HG02588 (cell line): ENCODE data around the gene HLTF.

Experiments used
- ATAC-seq: cut with Tn5 transposase; IDR thresholded peaks from one replicate; pipeline ENCODE4 v1.9.1; 2021; ENCODE audit warnings: mild to moderate bottlenecking, moderate library complexity; ENCODE audit not compliant: unreplicated experiment

The HLTF gene

DNA sequence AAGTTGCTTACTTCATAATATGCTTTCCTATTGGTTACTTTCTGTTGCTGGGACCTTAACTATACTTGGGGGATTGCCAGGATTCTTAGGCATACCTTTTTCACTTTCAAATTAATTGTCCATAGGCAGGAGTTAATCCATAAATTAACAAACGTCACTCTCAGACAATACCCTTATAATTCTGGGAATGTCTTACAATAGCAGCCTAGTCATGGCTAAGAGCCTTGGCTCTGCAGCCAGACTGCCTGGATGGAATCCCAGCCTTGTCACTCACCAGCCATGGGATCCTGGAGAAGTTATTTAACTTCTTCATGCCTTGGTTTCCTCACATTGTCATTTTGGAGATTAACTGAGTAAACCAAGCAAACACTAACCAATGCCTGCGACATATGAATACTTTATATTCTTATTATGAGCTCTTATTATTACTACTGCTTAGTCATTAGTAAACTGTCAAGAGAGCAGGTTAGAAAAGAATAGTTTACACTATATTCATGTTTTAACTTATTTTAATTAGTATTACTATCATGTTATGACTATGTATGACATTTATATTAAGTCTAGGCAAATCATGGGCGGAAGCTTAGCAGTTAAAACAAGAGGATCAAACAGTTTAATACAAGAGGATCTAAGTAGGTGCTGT lies 66.0 kb downstream of the HLTF start:
- ATAC-seq = no peak

DNA sequence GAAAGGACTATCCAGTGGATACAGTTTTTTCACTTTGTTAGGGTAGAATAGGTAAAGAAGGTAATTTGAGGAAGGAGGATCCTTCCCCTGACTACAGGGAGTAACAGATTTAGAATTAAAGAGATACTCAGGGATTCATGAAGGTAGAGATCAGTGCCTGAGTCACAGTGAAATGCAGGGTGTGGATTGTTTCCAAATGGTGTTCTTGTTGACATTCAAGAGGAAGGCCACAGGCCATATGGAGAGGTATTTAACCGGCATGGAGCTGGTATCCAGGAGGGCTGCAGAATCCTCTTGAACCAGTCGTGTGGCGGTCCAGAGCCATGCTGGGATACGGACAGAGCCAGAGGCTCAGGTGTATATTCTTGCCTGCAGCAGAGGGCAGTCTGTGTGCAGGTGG lies 66.8 kb downstream of the HLTF start:
- no peak for ATAC-seq

DNA sequence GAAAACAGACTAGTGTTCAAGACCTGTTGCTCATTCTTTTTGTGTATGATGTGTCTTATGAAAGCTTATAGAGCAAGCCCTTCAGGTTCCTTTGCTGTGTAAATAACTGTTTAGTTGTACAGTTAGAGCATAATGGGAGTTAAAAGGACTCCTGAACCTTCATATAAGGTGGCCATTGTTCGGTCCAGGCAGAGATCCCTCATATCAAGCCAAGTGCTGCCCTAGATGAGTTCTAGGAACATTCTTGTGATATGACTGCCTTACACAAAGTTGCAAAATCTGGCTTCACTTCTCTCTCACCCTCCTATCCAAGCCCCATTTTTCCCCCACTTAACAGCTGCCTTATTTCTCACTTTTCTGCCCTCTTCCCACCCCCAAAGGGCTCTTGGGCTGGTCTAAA lies 68.1 kb downstream of the HLTF start:
- ATAC-seq = no peak

DNA sequence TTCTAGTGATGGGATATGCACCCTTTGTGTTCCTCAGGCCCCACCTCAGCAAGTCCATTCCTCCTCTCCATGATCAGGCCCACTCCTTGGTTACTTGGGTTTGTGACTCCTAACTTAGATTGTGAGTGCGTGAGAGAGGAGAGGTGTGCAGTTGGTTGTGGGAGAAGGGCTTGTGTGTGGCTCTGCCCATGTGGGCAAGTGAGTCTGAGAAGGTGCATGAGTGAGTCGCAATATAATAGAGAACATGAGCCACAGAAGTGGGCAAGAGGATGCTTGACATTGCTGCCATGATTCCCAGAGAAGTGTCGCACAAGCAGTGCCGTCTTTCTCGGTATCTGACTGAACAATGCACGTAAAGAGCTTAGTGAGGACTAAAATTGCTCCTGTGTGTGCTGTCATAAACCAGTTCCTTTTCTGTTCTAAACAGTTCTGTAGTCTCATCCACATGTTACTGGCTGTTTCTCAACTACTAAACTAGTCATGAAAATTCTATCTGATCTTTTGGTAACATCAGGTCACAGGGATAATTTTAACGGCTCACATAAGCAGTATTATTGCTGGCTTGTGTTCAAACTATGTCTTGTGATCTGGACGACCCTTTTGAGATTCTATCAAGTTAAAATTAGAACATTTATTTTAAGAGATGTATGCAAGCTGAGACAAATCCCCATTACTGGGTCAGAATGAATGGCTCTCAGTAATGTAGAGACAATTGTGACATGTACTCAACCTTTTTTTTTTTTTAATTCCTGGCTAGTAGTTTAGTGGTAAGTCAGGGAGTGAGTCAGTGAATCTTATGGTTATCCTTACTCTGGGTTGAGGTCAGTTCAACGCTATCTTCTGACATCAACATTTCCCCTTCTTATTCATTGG lies 69.4 kb downstream of the HLTF start:
- ATAC-seq = no peak

DNA sequence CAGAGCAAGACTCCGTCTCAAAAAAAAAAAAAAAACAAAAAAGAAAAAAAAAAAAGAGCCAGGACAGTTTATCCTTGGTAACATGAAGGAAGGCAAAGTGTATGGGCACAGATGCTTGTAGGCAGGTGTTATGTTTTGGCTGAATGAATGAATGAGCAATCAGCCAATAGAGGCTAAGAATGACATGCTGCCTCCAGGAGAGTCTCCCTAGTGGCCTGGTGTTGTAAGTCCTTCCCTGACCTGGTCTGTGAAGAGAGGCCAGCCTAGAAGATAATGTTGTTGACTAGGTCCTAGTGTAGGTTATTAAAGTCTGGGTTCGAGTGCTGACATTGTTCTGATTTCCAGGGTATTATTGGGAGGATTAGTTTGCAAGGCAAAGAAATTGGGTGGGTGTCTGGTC lies 70.1 kb downstream of the HLTF start:
- ATAC-seq = no peak

DNA sequence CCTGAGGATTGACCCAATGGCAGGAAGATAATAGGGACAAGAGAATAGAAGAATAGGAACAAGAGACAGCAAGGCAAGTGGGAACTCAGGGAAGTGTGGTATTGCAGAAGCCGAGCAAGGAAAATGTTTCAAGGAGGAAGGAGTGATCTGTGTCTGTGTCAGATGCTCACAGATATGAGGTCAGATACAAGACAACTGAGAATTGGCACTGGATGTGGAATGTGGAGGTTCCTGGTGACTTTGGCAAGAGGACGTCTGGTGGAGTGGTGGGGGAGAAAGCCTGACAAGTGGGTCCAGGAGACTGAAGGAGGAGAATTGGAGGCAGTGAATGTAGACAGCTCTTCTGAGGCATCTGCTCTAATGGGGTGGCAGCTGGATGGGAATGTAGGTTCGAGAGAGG lies 70.9 kb downstream of the HLTF start:
- no peak for ATAC-seq

DNA sequence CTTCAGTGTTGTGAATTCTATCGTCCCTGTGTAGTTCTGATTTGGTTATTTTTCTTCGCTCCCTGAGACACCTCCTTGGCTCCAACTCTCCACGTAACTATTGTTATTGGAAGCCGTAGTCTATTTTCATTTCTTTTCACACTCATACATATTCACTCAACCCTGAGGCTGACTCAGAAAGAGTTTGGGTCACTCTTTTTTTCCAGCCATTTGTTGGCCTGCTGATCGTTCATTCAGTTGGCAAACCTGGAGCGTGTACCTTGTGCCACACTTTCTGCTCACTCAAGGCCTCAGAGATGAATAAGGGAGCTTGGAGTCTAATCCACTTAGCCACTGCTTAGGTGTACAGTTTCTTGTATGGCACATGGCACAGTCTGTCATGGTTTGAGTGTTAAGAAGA lies 72.6 kb downstream of the HLTF start:
- ATAC-seq = no peak

DNA sequence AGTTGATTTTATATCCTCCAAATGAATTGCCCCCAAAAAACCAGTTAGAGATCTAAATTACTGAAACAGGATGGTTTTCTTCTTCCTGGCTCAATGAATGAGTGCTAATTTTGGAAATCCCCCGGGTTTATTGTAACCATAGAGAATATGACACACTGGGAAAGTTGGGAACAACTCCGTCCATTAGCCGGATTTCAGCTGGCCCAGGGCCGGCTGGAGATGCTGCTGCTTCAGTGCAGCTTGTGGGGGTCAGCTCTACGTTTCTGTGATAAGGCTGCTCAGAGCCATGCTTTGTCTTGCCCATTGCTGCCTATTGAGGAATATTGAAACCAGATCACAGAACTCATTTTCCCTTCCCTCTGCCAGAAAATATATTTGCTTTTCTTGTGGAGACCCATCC lies 74.7 kb downstream of the HLTF start:
- no peak for ATAC-seq

DNA sequence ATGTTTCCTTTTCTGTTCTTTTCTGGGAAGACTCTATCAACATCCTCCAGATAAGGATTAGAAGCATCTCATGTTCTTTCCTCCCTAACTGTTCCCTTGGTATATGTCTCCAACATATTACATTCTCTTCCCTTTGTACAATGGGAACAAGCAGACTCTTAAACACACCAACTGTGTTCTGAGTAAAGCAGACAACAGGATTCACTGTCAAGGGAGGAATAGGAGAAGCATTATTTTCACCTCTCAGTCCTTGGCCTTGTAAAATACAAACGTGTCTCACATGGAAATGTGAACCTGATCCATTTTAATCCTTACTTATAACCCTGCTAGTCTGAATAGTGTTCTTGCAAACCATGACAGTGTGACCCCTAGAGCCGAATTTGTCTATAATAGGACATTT lies 75.4 kb downstream of the HLTF start:
- no peak for ATAC-seq

DNA sequence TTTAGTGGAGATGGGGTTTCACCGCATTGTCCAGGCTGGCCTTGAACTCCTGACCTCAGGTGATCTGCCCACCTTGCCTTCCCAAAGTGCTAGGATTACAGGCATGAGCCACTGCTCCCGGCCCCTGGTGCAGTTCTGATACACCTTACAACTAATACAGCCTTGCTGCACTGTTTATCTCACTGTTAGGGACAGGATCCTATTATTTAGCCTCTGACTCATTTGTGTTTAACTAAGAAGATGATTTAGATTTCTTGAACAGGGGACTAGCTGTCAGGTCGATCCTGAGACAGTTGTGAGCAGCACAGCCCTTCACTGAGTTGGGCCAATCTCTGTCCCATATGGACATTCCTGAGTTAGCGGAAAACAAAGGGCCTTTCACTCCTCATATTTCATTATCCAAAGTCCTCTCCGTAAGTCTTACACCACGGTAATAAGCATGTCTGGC lies 75.8 kb downstream of the HLTF start:
- no peak for ATAC-seq

DNA sequence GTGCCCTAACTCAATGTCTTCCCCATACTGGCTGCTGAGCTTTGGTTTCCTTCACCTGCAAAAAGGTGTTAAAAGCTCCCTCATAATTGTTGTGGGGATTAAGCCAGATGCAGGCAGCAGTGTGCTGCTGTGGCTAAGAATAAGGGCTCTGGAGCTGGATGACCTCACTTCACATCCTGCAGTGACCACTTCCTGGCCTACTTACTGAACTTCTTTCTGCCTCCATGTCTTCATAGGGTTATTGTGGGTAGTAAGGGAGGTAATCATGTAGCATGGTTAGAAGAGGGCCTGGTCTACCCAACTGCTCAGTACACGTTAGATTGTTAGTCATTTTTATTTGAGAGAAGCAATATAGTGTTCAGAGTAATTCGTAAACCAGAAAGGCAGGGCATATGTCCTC lies 76.6 kb downstream of the HLTF start:
- ATAC-seq = no peak

DNA sequence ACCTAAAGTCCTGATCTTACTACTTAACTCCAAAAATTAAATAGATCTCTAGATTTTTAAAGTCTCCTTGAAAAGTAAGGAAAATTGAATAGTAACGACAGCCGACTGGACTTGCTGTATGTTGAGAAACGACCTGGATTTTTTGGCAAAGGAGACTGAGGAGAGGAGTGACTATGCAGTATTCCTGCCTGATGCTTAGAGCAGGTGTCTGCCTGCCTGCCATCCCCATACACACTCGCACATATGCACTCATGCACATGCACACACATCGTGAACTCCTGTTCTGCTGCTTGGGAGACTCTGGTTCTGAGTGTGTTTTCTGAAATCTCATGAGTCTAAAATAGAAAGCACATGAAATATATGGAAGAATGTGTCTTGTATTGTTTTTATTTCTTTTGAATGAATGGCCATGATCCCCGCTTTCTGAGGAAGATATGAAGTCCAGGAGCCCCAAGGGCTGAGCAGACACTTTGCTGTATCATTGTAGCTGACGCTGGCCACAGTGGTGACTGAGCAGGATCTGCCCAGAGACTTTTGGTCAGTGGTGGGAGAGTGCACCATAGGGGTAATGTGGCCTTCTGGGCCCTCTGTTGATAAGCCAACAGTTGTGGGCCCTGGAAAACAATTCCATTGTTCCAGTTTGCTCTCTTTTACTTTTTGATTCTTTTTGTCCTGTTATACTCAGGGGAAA lies 78.6 kb downstream of the HLTF start:
- ATAC-seq = no peak

DNA sequence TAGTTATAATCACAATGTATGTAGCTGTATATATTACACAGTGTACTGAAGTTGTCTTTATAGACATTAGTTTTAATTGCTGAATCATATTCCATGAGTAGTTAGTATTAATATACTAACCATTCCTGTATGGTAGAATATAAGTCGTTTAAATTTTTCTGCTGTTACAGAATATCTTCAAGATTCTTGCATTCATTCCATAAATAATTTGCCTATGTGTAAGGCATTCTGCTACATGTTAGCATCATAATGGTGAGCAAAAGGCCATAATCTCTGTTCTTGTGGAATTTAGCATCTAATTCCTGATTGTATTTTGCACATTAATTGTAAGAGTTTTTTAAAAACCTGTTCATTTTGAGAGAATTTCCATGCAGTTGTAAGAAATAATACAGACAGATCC lies 80.9 kb downstream of the HLTF start:
- no peak for ATAC-seq

DNA sequence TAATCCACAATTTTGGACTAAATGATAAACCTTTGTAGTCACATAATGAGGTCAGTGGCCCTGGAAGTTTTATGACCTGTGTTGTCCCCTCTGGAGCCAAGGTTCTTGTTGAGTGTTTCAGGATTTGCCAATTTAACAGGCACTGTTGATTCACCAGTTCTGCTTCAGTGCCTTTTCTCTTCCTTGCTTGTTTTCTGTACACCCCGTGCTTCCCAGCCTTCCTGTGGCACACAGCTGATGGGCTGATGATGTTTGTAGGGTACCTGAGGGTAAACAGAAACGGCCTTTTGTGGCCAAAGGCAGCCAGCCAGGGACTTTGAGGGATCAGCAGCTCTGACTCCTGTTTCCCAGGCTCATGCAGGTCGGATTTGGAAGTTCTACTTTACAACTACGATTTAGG lies 81.7 kb downstream of the HLTF start:
- no peak for ATAC-seq

DNA sequence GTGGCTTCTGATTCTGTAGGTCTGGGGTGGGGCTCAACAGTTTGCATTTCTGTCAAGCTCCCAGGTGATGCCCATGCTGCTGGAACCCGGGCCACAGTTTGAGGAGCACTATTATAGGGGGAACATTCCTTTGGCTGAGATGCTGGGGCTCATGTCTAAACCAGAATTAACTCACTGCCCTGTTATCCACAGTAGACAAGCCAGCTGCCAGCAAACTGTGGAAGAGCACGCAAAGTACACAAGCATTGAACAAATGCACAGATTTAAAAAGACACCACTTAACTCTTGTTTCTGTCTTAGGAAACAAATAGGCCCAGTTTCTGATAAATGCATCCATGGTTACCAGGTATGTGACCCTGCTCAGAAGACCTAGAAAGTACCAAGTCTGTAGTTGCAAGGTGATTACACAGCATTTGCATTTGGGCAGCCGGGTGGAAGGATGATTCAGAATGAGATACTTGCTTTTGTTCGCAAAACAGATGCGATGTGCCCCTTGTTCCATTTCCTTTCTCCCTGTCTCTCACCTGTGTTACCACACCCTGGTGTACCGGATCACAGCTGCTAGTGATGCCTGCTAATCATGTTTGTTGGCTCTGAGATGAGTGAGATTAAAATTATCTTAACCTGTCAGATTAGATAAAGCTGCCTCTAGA lies 82.6 kb downstream of the HLTF start:
- peak; percentile 79 for ATAC-seq

DNA sequence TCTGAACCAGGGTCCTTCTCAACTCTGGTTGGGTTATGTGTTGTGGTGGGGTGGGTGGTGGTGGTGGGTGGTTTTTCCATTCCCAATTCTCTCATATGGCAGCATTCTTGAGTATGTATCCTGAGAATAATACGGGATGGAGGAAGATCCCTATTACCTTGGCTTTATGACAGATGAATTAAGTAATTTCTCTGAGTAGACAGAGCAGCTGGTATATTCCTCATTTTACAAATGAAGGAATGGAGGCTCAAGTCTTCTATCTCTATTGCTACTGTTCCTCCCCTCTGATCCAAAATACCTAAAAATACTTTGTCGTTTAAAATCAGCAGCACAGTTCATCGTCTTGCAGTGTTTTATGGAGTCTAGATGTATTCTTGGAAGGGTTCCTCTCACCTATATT lies 84.6 kb downstream of the HLTF start:
- no peak for ATAC-seq

DNA sequence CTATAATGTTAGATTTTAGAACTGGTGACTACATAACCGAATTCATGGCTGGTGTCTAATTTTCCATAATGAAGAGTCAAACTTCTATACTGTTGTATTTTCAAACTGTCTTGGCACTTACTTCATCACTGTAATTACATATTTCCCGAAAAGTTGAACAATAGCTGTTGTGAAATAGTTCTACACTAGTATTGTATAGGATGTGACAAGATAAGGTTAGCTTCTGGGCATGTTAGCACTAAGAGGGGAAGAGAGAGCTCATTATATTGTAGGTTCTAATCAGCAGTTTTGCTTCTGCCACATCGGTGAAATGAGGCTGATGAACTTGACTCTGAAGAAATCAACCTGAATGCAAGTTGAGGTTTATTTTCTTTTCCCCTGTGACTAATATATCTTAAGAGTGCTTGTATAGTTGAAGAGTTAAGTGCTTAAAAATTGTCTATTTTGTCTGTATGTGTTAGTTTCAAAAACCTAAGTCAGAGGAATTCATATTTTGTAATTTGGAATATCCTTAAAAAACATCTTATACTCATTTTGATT lies 86.1 kb downstream of the HLTF start:
- no peak for ATAC-seq

DNA sequence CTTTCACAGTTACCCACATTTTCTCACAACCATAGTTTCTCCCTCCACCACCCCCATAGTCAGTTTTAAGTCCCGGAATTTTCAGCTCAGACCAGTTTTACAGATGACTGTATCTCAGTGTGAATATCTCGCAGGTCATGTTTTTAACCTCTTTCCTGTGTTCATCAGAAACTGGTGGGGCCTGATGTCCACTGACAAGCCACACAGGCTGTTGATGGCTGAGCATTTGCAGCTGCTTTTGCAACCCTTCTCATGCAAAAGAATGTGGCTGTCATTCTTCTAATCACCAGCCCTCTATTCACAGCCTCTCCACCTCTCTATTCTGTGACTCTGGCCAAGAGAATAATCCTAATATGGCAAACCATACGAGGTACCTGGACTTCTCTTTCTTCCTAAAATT lies 86.5 kb downstream of the HLTF start:
- ATAC-seq = no peak

DNA sequence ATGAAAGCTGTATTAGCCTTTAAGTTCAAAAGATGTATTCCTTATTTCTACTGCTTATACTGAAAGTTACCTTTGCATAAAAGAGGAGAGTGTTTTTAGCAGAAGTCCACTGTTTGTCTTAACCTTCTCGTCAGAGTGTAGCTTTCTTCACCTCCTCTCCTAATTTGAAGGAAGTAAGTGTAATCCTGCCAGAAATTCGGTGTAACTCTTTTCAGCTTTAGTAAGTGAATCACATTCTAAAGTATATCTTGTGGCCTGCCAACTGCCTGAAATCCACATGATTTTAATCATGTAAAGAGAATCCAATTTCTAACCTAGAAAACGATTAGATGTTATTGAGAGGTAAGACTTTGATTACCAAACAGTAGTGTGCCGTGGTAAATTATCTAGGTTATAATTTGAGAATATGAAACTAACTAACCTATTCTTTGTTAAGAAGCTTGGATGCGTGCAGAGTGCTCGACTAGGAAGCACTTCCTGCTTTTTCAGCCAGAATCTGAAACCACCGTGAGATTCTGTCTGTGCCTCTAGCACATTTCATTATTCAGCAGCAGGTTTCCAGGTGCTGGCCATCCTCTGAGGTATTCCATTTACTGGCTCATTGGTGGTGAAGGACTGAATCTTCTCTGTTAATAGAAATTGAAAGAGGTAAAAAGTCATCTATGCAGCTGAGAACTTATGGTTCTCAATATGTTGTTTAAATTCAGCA lies 87.5 kb downstream of the HLTF start:
- ATAC-seq = no peak

DNA sequence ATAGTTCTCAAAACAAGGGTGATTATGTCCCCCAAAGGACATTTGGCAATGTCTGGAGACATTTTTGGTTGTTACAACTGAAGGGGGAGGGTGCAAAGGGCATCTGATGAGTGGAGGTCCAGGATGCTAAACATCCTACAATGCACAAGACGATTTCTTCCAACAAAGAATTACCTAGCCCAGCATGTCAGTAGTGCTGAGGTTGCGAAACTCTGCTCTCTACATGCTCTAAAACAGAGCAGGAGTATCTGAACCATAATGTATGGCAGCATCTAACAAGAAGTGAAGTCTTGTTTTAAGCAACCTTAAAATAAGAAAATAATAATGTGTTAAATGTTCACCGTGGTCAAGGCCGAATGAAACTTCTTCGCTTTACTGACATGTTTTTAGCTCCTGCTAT lies 88.0 kb downstream of the HLTF start:
- no peak for ATAC-seq

DNA sequence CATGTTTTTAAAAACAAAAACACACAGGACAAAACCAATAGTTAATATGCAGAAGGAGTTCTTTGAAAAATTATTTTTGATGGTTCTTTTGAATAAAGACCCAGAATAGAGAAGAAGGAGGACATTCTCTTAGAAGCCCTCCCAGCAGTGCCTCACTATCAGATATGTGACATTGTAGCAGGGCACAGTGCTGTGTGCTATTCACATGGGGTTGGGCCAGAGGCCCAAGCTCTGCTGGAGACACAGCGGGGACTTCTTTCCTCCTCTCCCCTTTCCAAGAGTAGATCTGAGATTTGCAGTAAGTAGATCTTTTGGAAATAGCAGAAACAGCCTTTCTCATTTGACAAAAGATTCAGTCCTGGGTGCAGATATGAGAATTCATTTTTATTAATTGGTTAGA lies 88.7 kb downstream of the HLTF start:
- ATAC-seq = no peak
